GM21360 (cell line): ENCODE data around the gene MIGA2.

Experiments used
- ATAC-seq: cut with Tn5 transposase; IDR thresholded peaks from one replicate; pipeline ENCODE4 v1.9.1; 2021; ENCODE audit warnings: mild to moderate bottlenecking, moderate library complexity; ENCODE audit not compliant: unreplicated experiment

The MIGA2 gene

GRCh38 chr9:129071526-129072126 is 35.2 kb downstream of the MIGA2 start:
- no peak for ATAC-seq

GRCh38 chr9:129072171-129072570 is 35.7 kb downstream of the MIGA2 start:
- no peak for ATAC-seq

- ATAC-seq, result no peak
Measured at GRCh38 chr9:129073404-129073803, 37.0 kb downstream of the MIGA2 start.

- ATAC-seq, result no peak
Measured at GRCh38 chr9:129074106-129074505, 37.7 kb downstream of the MIGA2 start.

- no peak for ATAC-seq
Measured at GRCh38 chr9:129075996-129076639, 39.7 kb downstream of the MIGA2 start.

GRCh38 chr9:129076640-129077037 is 40.2 kb downstream of the MIGA2 start:
- ATAC-seq, result no peak

GRCh38 chr9:129077236-129077635 is 40.8 kb downstream of the MIGA2 start:
- ATAC-seq, result no peak

GRCh38 chr9:129078691-129079503 is 42.5 kb downstream of the MIGA2 start:
- no peak for ATAC-seq

- ATAC-seq, result no peak
Measured at GRCh38 chr9:129079829-129080228, 43.4 kb downstream of the MIGA2 start.

GRCh38 chr9:129080298-129080600 is 43.8 kb downstream of the MIGA2 start:
- ATAC-seq, result no peak

- ATAC-seq, result peak; percentile 92
Measured at GRCh38 chr9:129080601-129081387, 44.4 kb downstream of the MIGA2 start, which contains the start of gene DOLPP1. TSS of gene DOLPP1 (plus strand) at chr9:129081111. CDS start at chr9:129081132, 21 bp downstream.

GRCh38 chr9:129081388-129081904 is 45.0 kb downstream of the MIGA2 start:
- no peak for ATAC-seq

GRCh38 chr9:129084087-129084486 is 47.7 kb downstream of the MIGA2 start:
- no peak for ATAC-seq

GRCh38 chr9:129089246-129089645 is 52.8 kb downstream of the MIGA2 start:
- ATAC-seq, result no peak

- no peak for ATAC-seq
Measured at GRCh38 chr9:129093602-129094386, 57.4 kb downstream of the MIGA2 start.

- ATAC-seq, result no peak
Measured at GRCh38 chr9:129094387-129095169, 58.2 kb downstream of the MIGA2 start.

- ATAC-seq, result no peak
Measured at GRCh38 chr9:129095170-129095667, 58.8 kb downstream of the MIGA2 start.

- no peak for ATAC-seq
Measured at GRCh38 chr9:129095908-129096307, 59.5 kb downstream of the MIGA2 start.

GRCh38 chr9:129097671-129098306 is 61.4 kb downstream of the MIGA2 start:
- ATAC-seq, result no peak
